IMR-90 (cell line): ENCODE results near the gene CFAP90. TPM values are rescaled to one million over a fixed set of nuclear protein-coding genes. Genes with fewer than 3 reads are reported as not detected.

Source experiments
- ATAC-seq: fragments of 200-7000 bp; cut with Tn5 transposase; 2 replicates; pipeline ENCODE4 v1.9.1; 2020; ENCODE audit warnings: low read depth, mild to moderate bottlenecking, moderate library complexity
- BruUV-seq: library from RNA; stranded (reverse); fragments of 400-500 nt; replicated peaks from 2 replicates; lab custom pipeline; 2021; lab: Mats Ljungman, UMichigan
- CTCF ChIA-PET: fragments of 300-600 bp; formaldehyde crosslinking; extraction: SDS; loops from one replicate; lab custom pipeline; 2021; ENCODE audit warnings: antibody characterized with exemption; lab: Yijun Ruan, JAX
- POLR2A ChIA-PET: fragments of 300-600 bp; sonication (Branson Sonifier 250); formaldehyde crosslinking; loops from one replicate; lab custom pipeline; 2022; ENCODE audit warnings: antibody characterized with exemption; ENCODE audit not compliant: unreplicated experiment; lab: Charles Lee
- DNase-seq: peaks from one replicate; pipeline ENCODE4 v3.0.0; 2013
- H2AFZ ChIP-seq: replicated peaks from 2 replicates; pipeline ENCODE3; 2013; ENCODE audit warnings: low read length, mild to moderate bottlenecking; ENCODE audit not compliant: poor library complexity
- H2AK5ac ChIP-seq: 2 replicates; pipeline ENCODE4 v1.6.1; 2013; ENCODE audit warnings: low read depth, low read length, inconsistent platforms
- H2AK9ac ChIP-seq: replicated peaks from 2 replicates; pipeline ENCODE3; 2013; ENCODE audit warnings: mild to moderate bottlenecking, low read depth, low read length, moderate library complexity; ENCODE audit not compliant: poor library complexity
- H2BK120ac ChIP-seq: 2 replicates; pipeline ENCODE4 v1.6.1; 2013; ENCODE audit warnings: low read depth, low read length, inconsistent platforms
- H2BK15ac ChIP-seq: 3 replicates; pipeline ENCODE4 v1.6.1; 2013; ENCODE audit warnings: low read depth, low read length, inconsistent platforms
- H2BK20ac ChIP-seq: 2 replicates; pipeline ENCODE4 v1.6.1; 2013; ENCODE audit warnings: low read depth, mild to moderate bottlenecking, inconsistent platforms, low read length, moderate library complexity
- H2BK5ac ChIP-seq: 2 replicates; pipeline ENCODE4 v1.6.1; 2013; ENCODE audit warnings: mild to moderate bottlenecking, low read depth, low read length, inconsistent platforms; ENCODE audit not compliant: poor library complexity, severe bottlenecking
- H3K14ac ChIP-seq: replicated peaks from 2 replicates; pipeline ENCODE4 v1.6.1; 2013; ENCODE audit warnings: low read depth, low read length, inconsistent platforms
- H3K18ac ChIP-seq: 2 replicates; pipeline ENCODE4 v1.6.1; 2013; ENCODE audit warnings: low read depth, low read length, control low read depth
- H3K23ac ChIP-seq: 2 replicates; pipeline ENCODE4 v1.6.1; 2013; ENCODE audit warnings: low read depth, low read length, inconsistent platforms
- H3K27ac ChIP-seq: 2 replicates; pipeline ENCODE4 v1.5.1; 2013; ENCODE audit warnings: mild to moderate bottlenecking, control low read depth, low read length; ENCODE audit not compliant: insufficient read depth
- H3K27me3 ChIP-seq: 2 replicates; pipeline ENCODE4 v1.6.1; 2013; ENCODE audit warnings: low read length; ENCODE audit not compliant: control insufficient read depth, insufficient read depth
- H3K36me3 ChIP-seq: 2 replicates; pipeline ENCODE4 v1.6.1; 2013; ENCODE audit warnings: low read length, mixed read lengths; ENCODE audit not compliant: control insufficient read depth, insufficient read depth
- H3K4ac ChIP-seq: 2 replicates; pipeline ENCODE4 v1.6.1; 2013; ENCODE audit warnings: low read depth, low read length, inconsistent platforms
- H3K4me1 ChIP-seq: 2 replicates; pipeline ENCODE4 v1.6.1; 2013; ENCODE audit warnings: low read length, mixed read lengths; ENCODE audit not compliant: control insufficient read depth, insufficient read depth
- H3K4me2 ChIP-seq: 2 replicates; pipeline ENCODE4 v1.6.1; 2013; ENCODE audit warnings: low read depth, mild to moderate bottlenecking, control low read depth, low read length, moderate library complexity
- H3K4me3 ChIP-seq: 2 replicates; pipeline ENCODE4 v1.5.1; 2013; ENCODE audit warnings: low read depth, mild to moderate bottlenecking, control low read depth, low read length, moderate library complexity; ENCODE audit not compliant: insufficient read depth
- H3K56ac ChIP-seq: 2 replicates; pipeline ENCODE4 v1.6.1; 2013; ENCODE audit warnings: low read length, inconsistent platforms; ENCODE audit not compliant: insufficient read depth; ENCODE audit errors: extremely low read depth
- H3K79me1 ChIP-seq, 2 experiments: 2 replicates each; pipeline ENCODE4 v1.6.1; 2013; ENCODE audit warnings: low read length in 2 of 2, inconsistent platforms in 1 of 2, low read depth in 1 of 2
- H3K9ac ChIP-seq: 2 replicates; pipeline ENCODE4 v1.6.1; 2013; ENCODE audit warnings: low read depth, low read length, control low read depth
- H3K9me1 ChIP-seq: 2 replicates; pipeline ENCODE4 v1.6.1; 2013; ENCODE audit warnings: low read length, inconsistent platforms; ENCODE audit not compliant: insufficient read depth
- H3K9me3 ChIP-seq: 2 replicates; pipeline ENCODE4 v1.6.1; 2013; ENCODE audit warnings: low read length; ENCODE audit not compliant: control insufficient read depth, insufficient read depth
- H4K20me1 ChIP-seq: 2 replicates; pipeline ENCODE4 v1.6.1; 2013; ENCODE audit warnings: low read length, inconsistent platforms; ENCODE audit not compliant: insufficient read depth
- H4K5ac ChIP-seq: 2 replicates; pipeline ENCODE4 v1.6.1; 2013; ENCODE audit warnings: mild to moderate bottlenecking, low read depth, low read length, control low read depth
- H4K8ac ChIP-seq, 2 experiments: 2 replicates each; pipeline ENCODE4 v1.6.1; 2013; ENCODE audit warnings: low read depth in 2 of 2, low read length in 2 of 2, control low read depth in 1 of 2, inconsistent platforms in 1 of 2
- H4K91ac ChIP-seq: 2 replicates; pipeline ENCODE4 v1.6.1; 2013; ENCODE audit warnings: low read depth, low read length, inconsistent platforms; ENCODE audit not compliant: insufficient read depth
- MAFK ChIP-seq: IDR thresholded peaks from 2 replicates; pipeline ENCODE4 v1.6.1; 2012; ENCODE audit warnings: low read depth, low read length, improper control_type of control experiment
- NFE2L2 ChIP-seq: fragments of 150-350 bp; IDR thresholded peaks from 2 replicates; pipeline ENCODE4 v1.6.1; 2016; ENCODE audit warnings: low read depth, mild to moderate bottlenecking, low read length
- RFX5 ChIP-seq: IDR thresholded peaks from 2 replicates; pipeline ENCODE4 v1.8.0; 2012; ENCODE audit warnings: low read depth, mild to moderate bottlenecking, low read length, moderate library complexity
- WGBS, 2 experiments: methylation state at CpG; one replicate each; pipeline versions ENCODE4 v1.1.5 to v1.1.7; 2013; ENCODE audit warnings: missing lambda C conversion rate in 2 of 2; ENCODE audit not compliant: insufficient read length in 1 of 2; ENCODE audit errors: extremely low coverage in 2 of 2; 5-methylcytosine and 5-hydroxymethylcytosine counted together
- dilution Hi-C: fragments of 300-500 bp; cut with HindIII; formaldehyde crosslinking; loops from one replicate; pipeline ENCODE4 v1.14.3; 2018; ENCODE audit warnings: low sequenced_read_pairs; ENCODE audit not compliant: unreplicated experiment
- in situ Hi-C: fragments of 300-500 bp; cut with MboI; formaldehyde crosslinking; loops from 3 replicates; pipeline ENCODE4 v1.14.3; 2019; ENCODE audit warnings: low sequenced_read_pairs, inconsistent platforms, mixed read lengths
- intact Hi-C: fragments of 100-400 bp; cut with micrococcal nuclease; formaldehyde crosslinking; loops from 2 replicates; pipeline ENCODE4 v1.10.0; 2022
- polyA plus RNA-seq, 3 experiments: library from polyadenylated mRNA; depleted of rRNA; stranded (reverse); fragments of >200 nt; gene quantifications; 2 replicates each; pipeline ENCODE4 v1.2.3, GENCODE V29; 2012; ENCODE audit warnings: low replicate concordance in 1 of 3
- total RNA-seq: library from RNA; depleted of rRNA; stranded (reverse); fragments of >200 nt; gene quantifications from 2 replicates; pipeline ENCODE4 v1.2.3, GENCODE V29; 2012

The CFAP90 gene
- total and polyA plus RNA-seq, 2 of the 4 experiments (the other 2 are of a cell fraction): 0.09 TPM; not detected in 1

GRCh38 chr5:7857926-7858632, 7.1 kb upstream of the CFAP90 start:
- no peak overlapping the region for H4K8ac ChIP-seq
- H3K9me1 ChIP-seq: 0 out of 2 replicates have a peak, but pooled peaks cover 4% of the 10 kb centered on the region
- no peak overlapping the region for H2AK9ac ChIP-seq
- H3K14ac ChIP-seq: no peak overlapping the region
- no peak overlapping the region for H2AK5ac ChIP-seq
- no peak overlapping the region for H3K4ac ChIP-seq
- intact Hi-C loops (no loop called here), in situ Hi-C loops (no loop called here), dilution Hi-C loops (no loop called here)
- no peak overlapping the region for H3K4me3 ChIP-seq
- CTCF ChIA-PET: interaction anchor here (0.6 to 0.7 kb wide), 2 partner anchors 12 to 16 kb away, joined by 3 to 5 read pairs; no protein-coding TSS in a partner anchor
- H3K4me1 ChIP-seq: no peaks in the 10 kb centered on the region
- H3K27ac ChIP-seq: no peak overlapping the region
- peaks cover 15% of the 10 kb centered on the region for H3K36me3 ChIP-seq
- no peaks in the 10 kb centered on the region for H3K27me3 ChIP-seq
- no peak overlapping the region for H3K4me2 ChIP-seq
- H3K23ac ChIP-seq: no peak overlapping the region
- no peak overlapping the region for H4K5ac ChIP-seq
- DNase-seq: no peak
- H4K20me1 ChIP-seq: no peaks in the 10 kb centered on the region
- no peak overlapping the region for H2BK5ac ChIP-seq
- H3K9ac ChIP-seq: no peak overlapping the region
- no peak overlapping the region for H2BK15ac ChIP-seq
- no peaks in the 10 kb centered on the region for H3K9me3 ChIP-seq
- 100% methylated on average over 1 of the region's 9 CpGs; no CpG with 5 or more reads in 1 of the 2 experiments for WGBS, 2 experiments
- no TSS peak for BruUV-seq
- no peak overlapping the region for H4K91ac ChIP-seq
- POLR2A ChIA-PET: interaction anchor here (1.4 kb wide), 1 partner anchor 10 kb away, joined by 4 read pairs; the partner anchor contains the start of gene FASTKD3
- TF ChIP-seq RFX5 (no peak), NFE2L2 (peak; percentile 71; the same call in 1 of the 2 replicates), MAFK (0 out of 2 replicates have a peak, but pooled peaks have one; percentile 8)
- no peak overlapping the region for H3K56ac ChIP-seq
- no peak overlapping the region for H2AFZ ChIP-seq
- H3K79me1 ChIP-seq: no peaks in the 10 kb centered on the region
- no peak overlapping the region for H2BK120ac ChIP-seq
- ATAC-seq: 0 out of 2 replicates have a peak, but pooled peaks have one; percentile 17
- no peak overlapping the region for H3K18ac ChIP-seq
- no peak overlapping the region for H2BK20ac ChIP-seq
